Activated CD8-positive, alpha-beta memory T cell treated with anti-CD3 and anti-CD28 coated beads, Interleukin-2, amount 50 U/mL, for 24 hours (primary cell): ENCODE results near the gene DMD.

Source experiments
- DNase-seq: peaks from one replicate; pipeline ENCODE4 v3.0.0-alpha.2; 2020; ENCODE audit errors: extremely low read depth

DMD gene

GRCh38 chrX:31186693-31187338, 2024.5 kb downstream of the DMD start:
- DNase-seq: no peak

- no peak for DNase-seq
These were observed 2025.5 kb downstream of the DMD start for GRCh38 chrX:31185884-31186283.

GRCh38 chrX:31181377-31182000, 2029.9 kb downstream of the DMD start:
- no peak for DNase-seq

GRCh38 chrX:31179203-31179602, 2032.1 kb downstream of the DMD start:
- DNase-seq: no peak

GRCh38 chrX:31178769-31179125, 2032.6 kb downstream of the DMD start:
- DNase-seq: no peak

GRCh38 chrX:31178064-31178768, 2033.1 kb downstream of the DMD start:
- no peak for DNase-seq

GRCh38 chrX:31170792-31171191, 2040.6 kb downstream of the DMD start:
- DNase-seq: no peak

- no peak for DNase-seq
These were observed 2042.8 kb downstream of the DMD start for GRCh38 chrX:31168551-31168950.

GRCh38 chrX:31166832-31167231, 2044.5 kb downstream of the DMD start:
- no peak for DNase-seq

GRCh38 chrX:31166416-31166815, 2044.9 kb downstream of the DMD start:
- no peak for DNase-seq

GRCh38 chrX:31165241-31166035, 2045.9 kb downstream of the DMD start:
- no peak for DNase-seq

GRCh38 chrX:31154946-31155345, 2056.4 kb downstream of the DMD start:
- no peak for DNase-seq

GRCh38 chrX:31153475-31154047, 2057.8 kb downstream of the DMD start:
- DNase-seq: no peak

- no peak for DNase-seq
These were observed 2064.2 kb downstream of the DMD start for GRCh38 chrX:31147175-31147574.

- no peak for DNase-seq
These were observed 2071.4 kb downstream of the DMD start for GRCh38 chrX:31139961-31140360.

- no peak for DNase-seq
These were observed 2073.2 kb downstream of the DMD start for GRCh38 chrX:31138124-31138523.

GRCh38 chrX:31136144-31136611, 2075.2 kb downstream of the DMD start:
- no peak for DNase-seq

- no peak for DNase-seq
These were observed 2078.5 kb downstream of the DMD start for GRCh38 chrX:31132821-31133241.

- no peak for DNase-seq
These were observed 2080.7 kb downstream of the DMD start for GRCh38 chrX:31130457-31131220.

- no peak for DNase-seq
These were observed 2082.5 kb downstream of the DMD start for GRCh38 chrX:31128855-31129254.

GRCh38 chrX:31127716-31128115, 2083.6 kb downstream of the DMD start:
- DNase-seq: no peak
